ENCODE results near the gene CD82.
"Not testable (repeated sequence)": the region's sequence is repeated elsewhere in the genome, so short reads cannot be mapped to it uniquely, and the experiment has no call there.

CD82 gene

GRCh38 chr11:44548032-44548695, 17.3 kb upstream of the CD82 start:
- no peak overlapping the region for H3K27ac ChIP-seq
- no peak for TF ChIP-seq CTCF (conservative IDR thresholded peaks at IDR 0.05)

GRCh38 chr11:44548961-44549749, 16.3 kb upstream of the CD82 start:
- H3K27ac ChIP-seq, result not testable (repeated sequence)

GRCh38 chr11:44550123-44550522, 15.3 kb upstream of the CD82 start:
- TF ChIP-seq CTCF (conservative IDR thresholded peaks at IDR 0.05), result no peak
- TF ChIP-seq ZFX (IDR thresholded peaks at IDR 0.05), result no peak
- H3K27ac ChIP-seq, result no peak overlapping the region

GRCh38 chr11:44551456-44552139, 13.9 kb upstream of the CD82 start:
- H3K27ac ChIP-seq, result no peak overlapping the region
- TF ChIP-seq ZFX (IDR thresholded peaks at IDR 0.05), result no peak
- no peak for TF ChIP-seq CTCF (conservative IDR thresholded peaks at IDR 0.05)

GRCh38 chr11:44555031-44555800, 10.2 kb upstream of the CD82 start:
- H3K27ac ChIP-seq, result no peak overlapping the region
- TF ChIP-seq CTCF (conservative IDR thresholded peaks at IDR 0.05), result no peak
- TF ChIP-seq ZFX (IDR thresholded peaks at IDR 0.05), result no peak

- H3K27ac ChIP-seq, result no peak overlapping the region
- TF ChIP-seq CTCF (conservative IDR thresholded peaks at IDR 0.05) (peak; percentile 90), ZFX (IDR thresholded peaks at IDR 0.05) (no peak)
Measured at GRCh38 chr11:44556735-44557409, 8.6 kb upstream of the CD82 start.

- TF ChIP-seq ZFX (IDR thresholded peaks at IDR 0.05) (no peak), CTCF (conservative IDR thresholded peaks at IDR 0.05) (no peak)
- H3K27ac ChIP-seq, result no peak overlapping the region
Measured at GRCh38 chr11:44557464-44557863, 8.0 kb upstream of the CD82 start.
